Ectodermal cell (in vitro differentiated cells): ENCODE measurements around the gene COL8A1.
"Not testable (repeated sequence)": the region's sequence is repeated elsewhere in the genome, so short reads cannot be mapped to it uniquely, and the experiment has no call there.

Source experiments
- H3K27ac ChIP-seq: 2 replicates; pipeline ENCODE4 v1.7.0; 2013; ENCODE audit warnings: mild to moderate bottlenecking, low read depth, low read length; ENCODE audit not compliant: insufficient read depth, poor library complexity, severe bottlenecking
- H3K27me3 ChIP-seq: 2 replicates; pipeline ENCODE4 v1.7.0; 2013; ENCODE audit warnings: mild to moderate bottlenecking, low read length; ENCODE audit not compliant: insufficient read depth, control insufficient read depth, poor library complexity, severe bottlenecking
- H3K36me3 ChIP-seq: one replicate; pipeline ENCODE4 v1.7.0; 2013; ENCODE audit warnings: low read length; ENCODE audit not compliant: control insufficient read depth, insufficient read depth
- H3K4me1 ChIP-seq: one replicate; pipeline ENCODE4 v1.7.0; 2013; ENCODE audit warnings: low read length; ENCODE audit not compliant: control insufficient read depth, insufficient read depth
- H3K4me3 ChIP-seq: 2 replicates; pipeline ENCODE4 v1.7.0; 2013; ENCODE audit warnings: low read depth, low read length, control low read depth; ENCODE audit not compliant: insufficient read depth
- H3K9me3 ChIP-seq: 2 replicates; pipeline ENCODE4 v1.7.0; 2013; ENCODE audit warnings: mild to moderate bottlenecking, low read length, moderate library complexity; ENCODE audit not compliant: control insufficient read depth
- WGBS, 2 experiments: methylation state at CpG; one replicate each; pipeline ENCODE4 v1.1.7; 2013; ENCODE audit warnings: missing lambda C conversion rate in 2 of 2; 5-methylcytosine and 5-hydroxymethylcytosine counted together

Gene COL8A1

DNA sequence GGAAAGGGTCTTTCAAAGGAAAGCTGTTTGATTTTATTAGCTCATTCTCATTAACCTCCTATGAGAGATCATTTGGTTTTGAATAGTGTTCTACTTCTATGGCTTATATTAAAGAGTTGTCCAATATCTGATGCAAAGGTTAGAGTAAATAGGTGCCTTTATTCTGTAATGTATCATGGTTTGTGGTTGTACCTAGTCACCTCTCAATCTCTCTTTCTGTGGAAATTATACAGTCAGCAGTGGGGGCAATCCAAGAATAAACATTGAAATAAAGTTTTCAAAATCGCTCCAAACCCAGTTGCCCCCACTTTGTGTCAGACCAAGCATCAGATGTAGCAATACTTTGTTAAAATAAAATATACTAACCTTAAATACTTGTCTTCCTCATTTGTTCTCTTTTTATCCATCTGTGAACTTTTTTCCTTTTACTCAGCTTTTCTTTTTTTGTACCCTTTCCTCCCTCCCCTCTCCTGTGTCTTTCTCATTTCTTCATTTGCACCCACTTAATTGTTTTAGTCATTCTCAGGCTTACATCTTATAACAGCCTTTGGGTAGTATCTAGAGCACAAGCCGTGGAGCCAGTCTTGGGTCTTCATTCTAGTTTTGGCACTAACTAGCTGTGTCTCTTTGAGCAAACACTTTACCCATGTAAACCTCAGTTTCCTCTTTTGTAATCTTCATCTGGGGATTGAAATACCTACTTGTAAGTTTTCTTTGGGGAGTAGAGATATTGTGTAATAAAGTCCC is 196.0 kb downstream of the COL8A1 start:
- H3K4me3 ChIP-seq, result no peak overlapping the region
- no peaks in the 10 kb centered on the region for H3K27me3 ChIP-seq
- no peaks in the 10 kb centered on the region for H3K9me3 ChIP-seq
- no peaks in the 10 kb centered on the region for H3K4me1 ChIP-seq
- H3K36me3 ChIP-seq, result no peaks in the 10 kb centered on the region
- WGBS, 2 experiments, result 77 to 97% methylated on average over 2 of the region's 2 CpGs
- no peak overlapping the region for H3K27ac ChIP-seq

DNA sequence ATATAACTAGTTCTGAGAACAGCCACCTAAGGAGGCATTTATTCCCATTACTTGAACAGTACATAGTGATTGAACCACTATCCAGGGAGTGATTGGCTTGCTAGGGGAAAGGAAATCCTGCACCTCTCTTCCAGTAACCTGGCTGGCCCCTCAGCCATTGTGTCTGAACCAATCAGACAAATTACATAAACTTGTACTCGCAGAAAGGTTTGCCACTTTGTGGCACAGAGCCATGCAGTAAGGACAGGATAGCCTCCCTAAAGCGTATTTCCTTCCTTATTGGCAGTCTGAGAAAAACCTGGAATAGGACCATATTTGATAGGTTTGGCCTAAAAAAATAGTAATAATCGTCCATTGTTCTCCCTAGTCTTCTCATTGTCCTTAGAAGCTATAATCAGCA is 198.3 kb downstream of the COL8A1 start:
- 89 to 98% methylated on average over 2 to 3 of the region's 3 CpGs for WGBS, 2 experiments
- Histone ChIP-seq H3K9me3 (no peaks in the 10 kb centered on the region), H3K36me3 (no peaks in the 10 kb centered on the region), H3K27ac (no peak overlapping the region), H3K4me1 (no peaks in the 10 kb centered on the region), H3K4me3 (no peak overlapping the region), H3K27me3 (no peaks in the 10 kb centered on the region)

DNA sequence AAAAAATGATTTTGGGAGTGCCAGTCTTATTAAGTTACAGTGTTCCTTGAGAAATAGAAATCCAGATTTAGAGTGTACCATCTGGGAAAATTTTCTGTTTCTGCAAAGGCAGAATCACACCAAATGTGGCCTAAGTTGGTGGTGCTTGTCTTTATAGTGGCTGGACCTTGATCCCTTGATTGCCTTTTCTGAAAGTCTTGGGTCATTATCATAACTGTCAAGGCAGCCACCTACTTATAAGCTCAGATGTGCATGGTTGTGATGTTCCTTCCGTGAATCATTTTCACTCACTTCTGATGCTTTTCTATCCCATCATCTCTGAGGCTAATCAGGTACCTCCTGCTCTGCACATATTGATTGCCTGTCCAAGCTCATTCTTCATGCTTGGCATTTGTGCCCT is 199.3 kb downstream of the COL8A1 start:
- H3K27me3 ChIP-seq, result no peaks in the 10 kb centered on the region
- no peaks in the 10 kb centered on the region for H3K4me1 ChIP-seq
- 93 to 96% methylated on average over 1 of the region's 1 CpG for WGBS, 2 experiments
- H3K4me3 ChIP-seq, result no peak overlapping the region
- no peak overlapping the region for H3K27ac ChIP-seq
- H3K36me3 ChIP-seq, result no peaks in the 10 kb centered on the region
- H3K9me3 ChIP-seq, result no peaks in the 10 kb centered on the region

DNA sequence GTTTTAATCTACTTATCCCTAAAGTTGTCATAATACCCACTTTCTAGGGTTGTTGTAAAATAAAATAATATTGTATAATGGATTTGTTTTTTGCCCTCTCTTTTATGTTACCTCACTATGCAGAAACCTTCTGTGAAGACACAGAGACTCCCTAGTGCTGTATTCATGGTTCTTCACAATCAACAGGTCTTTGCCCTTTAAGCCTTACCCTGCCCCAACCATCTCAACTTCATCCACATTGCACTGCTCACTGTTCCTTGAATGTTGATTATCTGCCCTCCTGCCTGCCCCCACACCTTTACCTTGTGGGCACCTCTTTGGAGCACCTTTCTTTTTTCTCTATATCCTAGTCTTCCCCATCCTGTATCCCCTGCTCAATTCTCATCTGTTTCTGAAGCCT is 200.4 kb downstream of the COL8A1 start:
- H3K27me3 ChIP-seq, result no peaks in the 10 kb centered on the region
- no peaks in the 10 kb centered on the region for H3K9me3 ChIP-seq
- H3K4me1 ChIP-seq, result peaks cover 4% of the 10 kb centered on the region
- H3K36me3 ChIP-seq, result no peaks in the 10 kb centered on the region
- H3K27ac ChIP-seq, result no peak overlapping the region
- H3K4me3 ChIP-seq, result no peak overlapping the region

DNA sequence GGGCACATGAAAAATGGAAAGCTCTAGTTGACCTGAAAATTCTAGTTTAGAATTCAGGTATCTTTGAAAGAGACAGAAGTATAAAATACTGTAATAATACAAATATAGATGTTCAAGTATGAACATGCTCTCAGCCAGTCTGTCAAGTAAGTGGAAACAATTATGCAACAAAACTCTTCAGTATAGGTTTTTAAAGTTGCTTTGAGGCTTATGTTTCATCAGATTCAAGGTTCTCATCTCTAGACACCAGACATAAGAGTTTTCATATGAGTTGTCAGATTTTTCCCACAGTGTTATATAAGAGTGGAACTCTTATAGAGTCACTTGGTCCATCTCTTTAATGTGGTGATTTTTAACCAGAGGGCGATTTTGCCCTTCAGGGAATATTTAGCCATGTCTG is 201.2 kb downstream of the COL8A1 start:
- no peaks in the 10 kb centered on the region for H3K27me3 ChIP-seq
- H3K36me3 ChIP-seq, result no peaks in the 10 kb centered on the region
- 57 to 100% methylated on average over 1 of the region's 1 CpG for WGBS, 2 experiments
- H3K4me1 ChIP-seq, result peaks cover 4% of the 10 kb centered on the region
- no peaks in the 10 kb centered on the region for H3K9me3 ChIP-seq
- no peak overlapping the region for H3K4me3 ChIP-seq
- H3K27ac ChIP-seq, result no peak overlapping the region

DNA sequence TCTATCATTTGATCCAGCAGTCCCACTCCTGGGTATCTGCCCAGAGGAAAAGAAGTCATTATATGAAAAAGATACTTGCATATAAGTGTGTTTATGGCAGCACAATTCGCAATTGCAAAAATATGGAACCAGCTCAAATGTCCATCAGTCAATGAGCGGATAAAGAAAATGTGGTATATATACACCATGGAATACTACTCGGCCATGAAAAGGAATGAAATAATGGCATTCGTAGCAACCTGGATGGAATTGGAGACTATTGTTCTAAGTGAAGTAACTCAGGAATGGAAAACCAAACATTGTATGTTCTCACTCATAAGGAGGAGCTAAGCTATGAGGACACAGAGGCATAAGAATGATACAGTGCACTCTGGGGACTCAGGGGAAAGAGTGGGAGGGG is 203.6 kb downstream of the COL8A1 start:
- not testable (repeated sequence) for H3K4me1 ChIP-seq, H3K27ac ChIP-seq, H3K27me3 ChIP-seq, H3K9me3 ChIP-seq, H3K4me3 ChIP-seq, H3K36me3 ChIP-seq
- 93 to 97% methylated on average over 4 of the region's 4 CpGs for WGBS, 2 experiments

DNA sequence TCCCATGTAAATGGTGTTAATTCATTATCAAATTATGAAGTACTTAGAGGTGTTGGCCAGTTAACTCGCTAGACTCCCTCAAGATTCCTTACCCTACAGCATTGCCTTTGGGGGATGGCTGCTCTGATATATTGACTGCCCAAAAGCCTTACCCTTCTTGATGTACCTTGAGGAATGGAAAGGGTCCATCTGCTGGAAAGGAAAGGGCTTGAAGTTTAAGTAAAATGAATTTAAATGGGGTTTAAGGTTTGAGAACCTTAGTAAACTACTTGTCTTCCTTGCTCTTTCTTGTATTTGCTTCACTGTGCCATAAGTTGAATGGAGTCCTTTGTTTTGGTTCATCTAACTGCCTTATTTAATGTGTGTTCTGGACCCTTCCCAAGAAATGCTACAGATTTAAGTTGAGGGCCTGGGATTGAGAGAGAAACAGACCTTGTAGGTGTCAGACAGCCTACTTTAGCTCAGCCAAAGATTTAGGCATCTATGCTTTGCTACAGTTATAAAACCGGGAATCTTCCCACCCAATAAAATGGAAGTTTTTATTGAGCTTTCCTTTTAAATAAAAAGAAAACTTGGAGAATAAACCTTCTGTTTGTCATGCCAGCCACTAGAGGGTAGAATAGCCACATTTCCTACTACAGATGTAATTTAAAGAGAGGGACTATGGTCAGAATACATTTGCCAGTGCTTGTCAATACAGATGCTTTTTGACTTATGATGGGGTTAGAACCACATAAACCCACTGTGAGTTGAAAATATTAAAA is 204.6 kb downstream of the COL8A1 start:
- Histone ChIP-seq H3K36me3 (no peaks in the 10 kb centered on the region), H3K27ac (no peak overlapping the region), H3K4me1 (peaks cover 7% of the 10 kb centered on the region), H3K9me3 (no peaks in the 10 kb centered on the region), H3K27me3 (no peaks in the 10 kb centered on the region), H3K4me3 (no peak overlapping the region)
- WGBS, 2 experiments, result 52 to 80% methylated on average over 1 to 2 of the region's 2 CpGs

DNA sequence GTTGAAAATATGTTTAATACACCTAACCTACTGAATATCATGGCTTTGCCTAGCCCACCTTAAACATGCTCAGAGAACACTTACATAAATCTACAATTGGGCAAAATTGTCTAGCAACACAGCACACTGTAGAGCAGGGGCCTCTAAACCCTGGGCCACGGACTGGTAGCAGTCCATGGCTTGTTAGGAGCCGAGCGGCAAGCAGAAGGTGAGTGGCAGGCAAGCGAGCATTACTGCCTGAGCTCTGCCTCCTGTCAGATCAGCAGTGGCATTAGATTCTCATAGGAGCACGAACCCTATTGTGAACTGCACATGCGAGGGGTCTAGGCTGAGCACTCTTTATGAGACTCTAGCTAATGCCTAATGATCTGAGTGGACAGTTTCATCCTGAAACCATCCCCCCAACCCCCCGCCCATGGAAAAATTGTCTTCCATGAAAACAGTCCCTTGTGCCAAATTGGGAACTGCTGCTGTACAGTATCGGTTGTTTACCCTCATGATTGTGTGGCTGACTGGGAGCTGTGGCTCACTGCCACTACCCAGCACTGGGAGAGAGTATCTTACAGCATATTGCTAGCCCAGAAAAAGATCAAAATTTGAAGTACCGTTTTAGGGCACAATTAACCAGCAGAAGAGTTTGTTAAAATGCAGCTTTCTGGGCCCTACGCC is 205.3 kb downstream of the COL8A1 start:
- 84% methylated on average over 10 of the region's 10 CpGs for whole genome bisulfite sequencing, 2 experiments
- Histone ChIP-seq H3K27ac (no peak overlapping the region), H3K27me3 (no peaks in the 10 kb centered on the region), H3K9me3 (no peaks in the 10 kb centered on the region), H3K36me3 (no peaks in the 10 kb centered on the region), H3K4me3 (no peak overlapping the region), H3K4me1 (peaks cover 7% of the 10 kb centered on the region)

DNA sequence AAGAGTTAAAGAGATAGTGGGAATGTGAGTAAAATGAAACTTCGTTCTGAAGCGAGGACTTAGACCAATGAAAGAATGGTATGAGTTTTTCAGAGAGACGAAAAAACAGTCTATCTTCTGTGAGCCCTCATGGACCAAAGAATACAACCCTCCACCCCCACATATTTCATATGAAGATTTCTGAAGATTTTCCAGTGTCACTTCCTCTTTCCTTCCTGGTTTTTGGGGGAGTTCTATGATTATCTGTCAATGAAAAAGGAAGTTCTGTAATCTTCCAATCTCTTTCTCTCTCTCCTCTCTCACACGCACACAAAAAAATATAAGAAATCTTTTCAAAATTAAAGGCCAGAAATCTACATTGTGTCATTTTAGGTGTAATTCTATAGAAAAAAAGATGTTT is 206.9 kb downstream of the COL8A1 start:
- Histone ChIP-seq H3K4me1 (peaks cover 7% of the 10 kb centered on the region), H3K9me3 (no peaks in the 10 kb centered on the region), H3K4me3 (no peak overlapping the region), H3K27me3 (no peaks in the 10 kb centered on the region), H3K27ac (no peak overlapping the region), H3K36me3 (no peaks in the 10 kb centered on the region)
- 88 to 96% methylated on average over 2 to 3 of the region's 4 CpGs for WGBS, 2 experiments

DNA sequence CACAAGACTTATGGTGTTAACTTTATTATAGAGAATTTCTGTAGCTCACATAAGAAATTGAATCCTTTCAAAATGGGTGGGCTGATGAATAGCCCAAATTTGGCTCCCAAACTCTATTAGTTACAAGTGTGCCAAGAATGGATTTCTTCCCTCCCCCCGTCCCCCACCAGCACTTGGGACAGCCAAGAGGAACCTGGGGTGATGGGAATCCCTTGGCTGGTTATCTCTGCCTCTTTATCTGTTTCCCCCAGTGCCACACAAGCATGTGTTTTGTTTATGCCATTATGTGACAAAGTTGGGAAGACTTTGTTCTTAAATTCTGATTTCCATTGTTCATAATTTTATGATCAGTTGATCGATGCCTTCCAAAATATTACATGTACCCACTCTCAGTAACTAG is 207.6 kb downstream of the COL8A1 start:
- Histone ChIP-seq H3K4me1 (peaks cover 12% of the 10 kb centered on the region), H3K27me3 (no peaks in the 10 kb centered on the region), H3K4me3 (no peak overlapping the region), H3K36me3 (no peaks in the 10 kb centered on the region), H3K27ac (no peak overlapping the region), H3K9me3 (no peaks in the 10 kb centered on the region)
- WGBS, 2 experiments, result 71 to 98% methylated on average over 1 to 2 of the region's 2 CpGs
